M059J (cell line): ENCODE results near the gene DHX57. TPM values are rescaled to one million over a fixed set of nuclear protein-coding genes. Genes with fewer than 3 reads are reported as not detected.
A peak's percentile ranks its signal among the peaks of the same experiment; 100 is the strongest.

Source experiments
- DNase-seq: peaks from one replicate; pipeline ENCODE4 v3.0.0-alpha.2; 2012; ENCODE audit warnings: low read depth
- total RNA-seq: library from RNA; depleted of rRNA; stranded (reverse); fragments of >200 nt; shearing (Covaris generic); gene quantifications from 2 replicates; pipeline ENCODE4 v1.2.3, GENCODE V29; 2014; rRNA removed

The DHX57 gene, protein sequence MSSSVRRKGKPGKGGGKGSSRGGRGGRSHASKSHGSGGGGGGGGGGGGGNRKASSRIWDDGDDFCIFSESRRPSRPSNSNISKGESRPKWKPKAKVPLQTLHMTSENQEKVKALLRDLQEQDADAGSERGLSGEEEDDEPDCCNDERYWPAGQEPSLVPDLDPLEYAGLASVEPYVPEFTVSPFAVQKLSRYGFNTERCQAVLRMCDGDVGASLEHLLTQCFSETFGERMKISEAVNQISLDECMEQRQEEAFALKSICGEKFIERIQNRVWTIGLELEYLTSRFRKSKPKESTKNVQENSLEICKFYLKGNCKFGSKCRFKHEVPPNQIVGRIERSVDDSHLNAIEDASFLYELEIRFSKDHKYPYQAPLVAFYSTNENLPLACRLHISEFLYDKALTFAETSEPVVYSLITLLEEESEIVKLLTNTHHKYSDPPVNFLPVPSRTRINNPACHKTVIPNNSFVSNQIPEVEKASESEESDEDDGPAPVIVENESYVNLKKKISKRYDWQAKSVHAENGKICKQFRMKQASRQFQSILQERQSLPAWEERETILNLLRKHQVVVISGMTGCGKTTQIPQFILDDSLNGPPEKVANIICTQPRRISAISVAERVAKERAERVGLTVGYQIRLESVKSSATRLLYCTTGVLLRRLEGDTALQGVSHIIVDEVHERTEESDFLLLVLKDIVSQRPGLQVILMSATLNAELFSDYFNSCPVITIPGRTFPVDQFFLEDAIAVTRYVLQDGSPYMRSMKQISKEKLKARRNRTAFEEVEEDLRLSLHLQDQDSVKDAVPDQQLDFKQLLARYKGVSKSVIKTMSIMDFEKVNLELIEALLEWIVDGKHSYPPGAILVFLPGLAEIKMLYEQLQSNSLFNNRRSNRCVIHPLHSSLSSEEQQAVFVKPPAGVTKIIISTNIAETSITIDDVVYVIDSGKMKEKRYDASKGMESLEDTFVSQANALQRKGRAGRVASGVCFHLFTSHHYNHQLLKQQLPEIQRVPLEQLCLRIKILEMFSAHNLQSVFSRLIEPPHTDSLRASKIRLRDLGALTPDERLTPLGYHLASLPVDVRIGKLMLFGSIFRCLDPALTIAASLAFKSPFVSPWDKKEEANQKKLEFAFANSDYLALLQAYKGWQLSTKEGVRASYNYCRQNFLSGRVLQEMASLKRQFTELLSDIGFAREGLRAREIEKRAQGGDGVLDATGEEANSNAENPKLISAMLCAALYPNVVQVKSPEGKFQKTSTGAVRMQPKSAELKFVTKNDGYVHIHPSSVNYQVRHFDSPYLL (N-terminal part only)
- total RNA-seq = 5.6 and 12.3 TPM in 2 replicates

GRCh38 chr2:38875576-38876367, at the start of gene DHX57, which contains the start of gene MORN2:
TSS of gene DHX57 (minus strand) at chr2:38875934. CDS start at chr2:38868405, 7,529 bp downstream.
TSS of gene MORN2 (plus strand) at chr2:38875976.
- DNase-seq = peak; percentile 85

DNA sequence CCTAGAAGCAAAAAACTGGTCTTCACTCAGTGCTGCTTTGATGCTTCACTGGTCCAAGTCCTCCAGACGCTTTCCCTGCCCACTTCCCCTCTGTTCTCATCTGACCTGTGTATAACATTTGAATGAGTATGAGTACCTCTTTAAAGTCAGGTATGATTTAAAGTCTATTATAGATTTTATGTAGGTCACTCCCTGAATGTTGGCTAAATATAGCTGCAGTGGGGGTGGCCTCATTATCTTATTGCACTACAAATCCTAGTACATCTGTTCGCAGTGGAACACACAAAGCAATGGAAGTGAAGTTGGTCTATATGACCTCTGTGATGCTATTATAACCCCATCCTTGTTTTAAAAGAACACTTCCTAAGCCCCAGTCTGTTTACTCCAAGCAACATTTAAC, 47.2 kb upstream of the DHX57 start:
- DNase-seq = no peak

DNA sequence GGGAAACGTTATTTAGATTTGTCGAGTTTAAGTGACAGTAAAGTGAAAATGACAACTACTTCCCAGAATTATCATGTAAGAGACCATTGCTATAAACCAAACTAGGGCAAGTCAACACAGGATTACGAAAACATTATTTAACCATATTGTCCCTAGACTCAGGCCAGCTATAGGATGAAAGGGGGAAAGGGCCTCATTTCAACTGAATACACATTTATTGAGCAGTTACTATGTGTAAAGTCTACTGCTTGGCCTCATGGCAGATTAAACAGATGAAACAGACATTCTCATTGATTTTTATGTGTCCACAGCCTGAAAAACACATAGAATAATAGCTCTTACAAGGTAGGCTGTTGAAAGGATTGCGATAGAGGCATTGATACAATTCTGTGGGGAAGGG, 46.7 kb upstream of the DHX57 start:
- no peak for DNase-seq

DNA sequence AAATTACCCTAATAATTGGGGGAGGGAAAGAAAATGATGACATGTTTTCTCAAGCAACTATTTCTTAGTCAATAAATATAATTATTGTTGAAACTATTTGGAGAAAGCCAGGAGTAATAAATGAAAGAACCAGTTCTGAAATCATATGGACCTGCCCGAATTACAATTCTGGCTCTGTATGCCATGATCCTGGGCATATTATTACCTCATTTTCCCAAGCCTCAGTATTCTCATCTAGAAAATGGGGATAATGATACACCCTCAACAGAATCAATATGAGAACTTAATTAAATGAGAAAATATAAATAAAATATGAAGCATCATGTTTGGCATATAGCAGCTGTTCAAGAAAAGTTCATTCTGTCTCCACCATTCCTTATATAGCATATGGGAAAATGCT, 36.9 kb upstream of the DHX57 start:
- no peak for DNase-seq

GRCh38 chr2:38911191-38911590, 35.5 kb upstream of the DHX57 start:
- no peak for DNase-seq

DNA sequence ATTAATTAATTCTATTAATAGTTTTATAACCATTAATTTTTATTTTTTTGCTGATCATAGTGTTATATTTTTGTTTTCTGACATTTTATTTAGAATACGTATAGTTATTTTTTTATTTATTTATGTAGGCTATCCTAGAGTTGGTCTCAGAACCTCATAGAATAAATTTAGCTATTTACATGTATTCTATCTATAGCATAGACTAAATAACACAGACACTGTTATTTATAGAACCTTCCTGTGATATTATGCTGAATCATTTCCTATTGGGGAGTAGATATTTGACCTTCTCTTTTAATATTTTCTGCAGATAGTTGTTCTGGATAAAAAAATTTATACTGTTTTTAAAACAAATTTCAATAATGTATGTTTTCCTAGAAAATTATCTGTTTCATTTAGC, 34.1 kb upstream of the DHX57 start:
- DNase-seq = no peak

DNA sequence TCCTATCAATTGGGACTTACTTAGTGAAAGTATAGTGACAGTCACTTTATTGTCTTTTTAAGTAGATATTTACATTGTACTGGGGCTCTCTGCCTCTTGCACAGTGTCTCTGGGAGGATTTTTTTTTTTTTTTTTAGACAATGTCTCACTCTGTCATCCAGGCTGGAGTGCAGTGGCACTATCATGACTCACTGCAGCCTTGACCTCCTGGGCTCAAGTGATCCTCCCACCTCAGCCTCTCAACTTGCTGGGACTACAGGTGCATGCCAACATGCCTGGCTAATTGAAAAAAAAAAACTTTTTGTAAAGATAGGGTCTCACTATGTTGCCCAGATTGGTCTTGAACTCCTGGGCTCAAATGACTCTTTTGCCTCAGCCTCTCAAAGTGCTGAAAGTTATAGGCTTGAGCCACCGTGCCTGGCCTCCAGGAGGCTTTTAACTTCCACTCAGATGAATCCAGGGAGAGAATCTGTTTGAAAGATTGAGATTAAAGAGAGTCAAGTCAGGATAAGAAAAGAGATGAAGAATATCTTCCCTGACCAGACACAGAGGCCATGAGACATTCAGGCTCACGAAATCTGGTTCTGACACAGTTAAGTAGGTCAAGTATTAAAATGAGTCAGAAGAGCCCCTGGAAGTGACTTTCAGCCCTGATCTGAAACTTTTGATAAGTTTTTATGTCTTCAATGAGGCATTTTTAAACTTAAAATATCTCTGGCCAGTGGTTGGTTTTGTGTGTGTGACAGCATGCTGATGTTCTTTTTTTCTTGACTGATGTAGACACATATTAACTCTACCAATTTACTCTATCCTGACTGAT, 32.2 kb upstream of the DHX57 start:
- peak; percentile 27 for DNase-seq

DNA sequence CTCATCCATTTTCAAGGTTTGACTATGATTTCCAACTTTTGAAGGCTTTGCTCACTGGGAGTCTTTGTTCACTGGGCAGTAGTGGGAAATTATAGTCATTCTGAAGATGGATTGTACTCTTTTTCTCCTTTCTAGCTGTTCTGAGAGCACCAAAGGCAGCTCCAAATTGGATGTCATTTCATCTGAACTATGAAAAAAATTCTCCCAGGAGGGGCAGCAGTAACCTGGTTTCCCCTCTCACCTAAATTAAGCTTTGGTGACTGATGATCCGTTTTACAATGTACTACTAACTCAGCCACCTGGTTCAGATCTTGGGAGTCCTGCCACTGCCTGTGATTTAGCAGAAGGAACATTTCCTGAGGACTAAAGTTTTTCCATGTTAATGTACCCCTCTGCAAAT, 31.5 kb upstream of the DHX57 start:
- DNase-seq = no peak

DNA sequence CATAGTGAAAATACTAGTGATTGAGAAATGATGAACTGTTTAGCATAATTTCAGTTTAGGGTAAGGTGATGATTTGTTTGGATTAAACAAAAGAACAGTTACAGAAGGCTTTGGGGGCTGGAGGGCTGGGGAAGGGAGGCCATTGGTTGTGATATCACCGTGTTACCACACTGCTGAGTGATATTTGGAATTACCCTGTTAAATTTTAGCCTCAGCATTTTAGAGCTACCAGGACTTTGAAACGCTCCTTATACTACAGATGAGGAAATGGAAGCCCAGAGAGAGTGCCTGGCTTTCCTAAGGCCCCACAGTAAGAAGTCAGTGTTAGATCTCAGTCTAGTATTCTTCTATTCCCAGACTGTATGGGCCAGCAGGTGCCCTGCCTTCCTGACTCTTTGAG, 29.5 kb upstream of the DHX57 start:
- no peak for DNase-seq

DNA sequence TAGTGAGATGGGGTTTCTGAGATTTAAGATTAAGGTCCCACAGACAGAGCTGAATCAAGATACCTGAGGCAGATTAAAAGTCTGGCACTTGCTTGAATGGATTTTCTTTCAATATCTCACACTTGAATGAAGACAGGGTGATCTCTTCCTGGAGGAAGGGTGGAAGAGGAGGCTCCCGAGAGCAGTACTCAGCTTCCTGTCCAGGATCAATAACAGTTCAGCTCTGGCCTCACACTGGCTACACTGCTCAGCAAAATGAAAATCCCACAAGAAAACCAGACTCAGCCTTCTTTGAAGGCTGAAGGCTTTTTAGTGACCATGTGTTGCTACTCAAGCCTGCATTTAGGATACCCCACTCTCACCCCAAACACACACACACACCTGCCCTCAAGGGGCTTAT, 25.0 kb upstream of the DHX57 start:
- DNase-seq = no peak

DNA sequence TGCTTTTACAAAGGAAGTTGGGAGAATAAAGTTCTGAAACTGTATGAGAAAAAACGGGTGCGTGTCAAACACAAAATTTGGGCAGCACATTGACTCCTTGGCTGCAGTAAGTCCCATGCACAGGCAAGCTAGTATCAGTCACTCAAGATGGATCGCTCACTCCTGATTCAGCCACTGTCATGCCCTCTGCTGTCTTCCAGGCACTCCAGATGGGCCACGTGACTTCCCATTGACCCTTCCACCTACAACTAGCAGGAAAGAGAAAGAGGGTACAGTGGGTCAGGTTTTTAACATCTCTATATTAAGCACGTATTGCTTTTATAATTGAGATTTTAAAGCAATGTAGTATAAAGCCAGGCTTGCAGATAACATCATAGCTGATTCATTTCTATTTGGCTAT, 22.5 kb upstream of the DHX57 start:
- DNase-seq = no peak

- DNase-seq = peak; percentile 16
Measured at GRCh38 chr2:38892819-38893218, 17.1 kb upstream of the DHX57 start.

- no peak for DNase-seq
Measured at GRCh38 chr2:38889575-38889974, 13.8 kb upstream of the DHX57 start, which contains the start of gene ARHGEF33. TSS of gene ARHGEF33 (plus strand) at chr2:38889875. CDS start at chr2:38919448, 29,573 bp downstream.

DNA sequence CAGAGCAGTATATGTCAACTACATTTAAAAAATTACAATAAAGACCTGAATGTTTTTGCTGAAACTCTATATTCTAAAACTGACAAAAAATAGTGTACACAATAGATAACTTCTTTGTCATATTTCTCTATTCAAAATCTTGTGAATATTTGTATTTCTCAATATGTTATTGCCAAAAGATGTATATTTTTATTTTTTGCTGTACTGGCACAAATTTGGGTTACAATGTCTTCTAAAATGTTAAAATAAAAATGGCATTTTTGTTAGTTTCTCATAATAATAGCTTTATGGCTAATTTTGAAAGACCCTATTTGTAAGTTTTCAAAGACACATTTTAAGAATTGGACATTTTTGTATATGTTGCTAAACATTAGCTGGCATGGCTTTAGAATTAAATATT, 13.3 kb upstream of the DHX57 start:
- DNase-seq = no peak

- no peak for DNase-seq
Measured at GRCh38 chr2:38887902-38888554, 12.3 kb upstream of the DHX57 start.

GRCh38 chr2:38887347-38887746, 11.6 kb upstream of the DHX57 start:
- DNase-seq = no peak

- no peak for DNase-seq
Measured at GRCh38 chr2:38886063-38886462, 10.3 kb upstream of the DHX57 start.

- no peak for DNase-seq
Measured at GRCh38 chr2:38876407-38876806, 673 bp upstream of the DHX57 start.

- DNase-seq = no peak
Measured at GRCh38 chr2:38875227-38875575, 533 bp downstream of the DHX57 start.

DNA sequence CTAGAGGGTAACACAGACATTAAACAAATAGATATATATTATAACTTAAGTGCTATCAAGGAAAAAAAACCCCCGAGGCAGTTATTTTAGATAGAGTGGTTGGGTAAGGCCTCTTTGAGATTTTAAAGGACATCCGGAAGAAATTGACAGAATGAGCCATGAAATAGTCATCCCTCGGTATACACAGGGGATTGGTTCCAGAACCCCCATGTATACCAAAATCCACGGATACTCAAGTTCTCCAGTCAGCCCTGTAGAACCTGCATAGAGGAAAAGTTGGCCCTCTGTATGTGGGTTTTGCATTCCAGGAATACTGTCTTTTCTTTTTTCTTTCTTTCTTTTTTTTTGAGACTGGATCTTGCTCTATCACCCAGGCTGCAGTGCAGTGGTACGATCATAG, 2.0 kb downstream of the DHX57 start:
- DNase-seq = no peak
